PC-3 (cell line): ENCODE measurements around the gene USP4. TPM values are rescaled to one million over a fixed set of nuclear protein-coding genes. Genes with fewer than 3 reads are reported as not detected.

Experiments used
- ATAC-seq: fragments of 200-7000 bp; cut with Tn5 transposase; 2 replicates; pipeline ENCODE4 v1.9.1; 2020; ENCODE audit warnings: mild to moderate bottlenecking, moderate library complexity
- BruUV-seq: library from RNA; stranded (reverse); fragments of 400-500 nt; replicated peaks from 2 replicates; lab custom pipeline; 2021; lab: Mats Ljungman, UMichigan
- CTCF ChIA-PET: fragments of 300-600 bp; sonication (Branson Sonifier 250); formaldehyde crosslinking; loops from one replicate; lab custom pipeline; 2022; ENCODE audit warnings: antibody characterized with exemption; lab: Charles Lee
- POLR2A ChIA-PET: fragments of 300-600 bp; sonication (Branson Sonifier 250); formaldehyde crosslinking; loops from one replicate; lab custom pipeline; 2022; ENCODE audit warnings: antibody characterized with exemption; ENCODE audit not compliant: unreplicated experiment; lab: Charles Lee
- DNase-seq: peaks from one replicate; pipeline ENCODE4 v3.0.0-alpha.2; 2015
- H2AFZ ChIP-seq: fragments of 300-600 bp; sonication (generic); 2 replicates; pipeline ENCODE4 v1.6.0; 2016; ENCODE audit warnings: antibody characterized with exemption, low read length
- H3F3A ChIP-seq: fragments of 300-600 bp; sonication (generic); one replicate; pipeline ENCODE4 v1.6.0; 2017; ENCODE audit warnings: antibody characterized with exemption, low read length, control low read depth, mild to moderate bottlenecking; ENCODE audit not compliant: unreplicated experiment
- H3K27ac ChIP-seq: fragments of 300-600 bp; sonication (generic); 2 replicates; pipeline ENCODE4 v1.5.1; 2016; ENCODE audit warnings: mild to moderate bottlenecking, low read length
- H3K27me3 ChIP-seq: fragments of 300-600 bp; sonication (generic); 2 replicates; pipeline ENCODE4 v1.6.1; 2016; ENCODE audit warnings: low read length, mixed read lengths
- H3K36me3 ChIP-seq: fragments of 300-600 bp; sonication (generic); 2 replicates; pipeline ENCODE4 v1.6.1; 2016; ENCODE audit warnings: low read depth, mixed run types, low read length, mixed read lengths
- H3K4me1 ChIP-seq: fragments of 300-600 bp; sonication (generic); 2 replicates; pipeline ENCODE4 v1.5.1; 2016; ENCODE audit warnings: low read length; ENCODE audit not compliant: insufficient read depth
- H3K4me2 ChIP-seq: fragments of 300-600 bp; sonication (generic); 2 replicates; pipeline ENCODE4 v1.6.0; 2016; ENCODE audit warnings: low read length
- H3K4me3 ChIP-seq: fragments of 300-600 bp; sonication (generic); 2 replicates; pipeline ENCODE4 v1.5.1; 2016; ENCODE audit warnings: mild to moderate bottlenecking, low read length, mixed read lengths
- H3K79me2 ChIP-seq: fragments of 300-600 bp; sonication (generic); 2 replicates; pipeline ENCODE4 v1.6.1; 2017; ENCODE audit warnings: low read length, mixed read lengths
- H3K9ac ChIP-seq: fragments of 300-600 bp; sonication (generic); 2 replicates; pipeline ENCODE4 v1.6.0; 2016; ENCODE audit warnings: mild to moderate bottlenecking, low read length
- H3K9me2 ChIP-seq: fragments of 300-600 bp; sonication (generic); replicated peaks from 2 replicates; pipeline ENCODE4 v1.6.1; 2016; ENCODE audit warnings: mixed run types, low read length, mixed read lengths
- H3K9me3 ChIP-seq: fragments of 300-600 bp; sonication (generic); 2 replicates; pipeline ENCODE4 v1.6.1; 2016; ENCODE audit warnings: low read length, mixed read lengths
- H4K20me1 ChIP-seq: fragments of 300-600 bp; sonication (generic); 2 replicates; pipeline ENCODE4 v1.6.1; 2016; ENCODE audit warnings: low read length, mixed read lengths
- EZH2 ChIP-seq: fragments of 300-600 bp; sonication (generic); IDR thresholded peaks from one replicate; pipeline ENCODE4 v1.6.1; 2017; ENCODE audit warnings: antibody characterized with exemption, mild to moderate bottlenecking, low read length; ENCODE audit not compliant: unreplicated experiment
- EZH2phosphoT487 ChIP-seq: fragments of 300-600 bp; sonication (generic); IDR thresholded peaks from 2 replicates; pipeline ENCODE4 v1.6.1; 2018; ENCODE audit warnings: mild to moderate bottlenecking, antibody characterized with exemption, low read length, borderline replicate concordance
- intact Hi-C: fragments of 100-400 bp; cut with micrococcal nuclease; formaldehyde crosslinking; loops from 2 replicates; pipeline ENCODE4 v1.9.0; 2023
- total RNA-seq: library from RNA; depleted of rRNA; stranded (reverse); fragments of >200 nt; gene quantifications from 2 replicates; pipeline ENCODE4 v1.2.3, GENCODE V29; 2014
- TF ChIP-seq, protein P1 (sequence below): fragments of 300-600 bp; sonication (generic); conservative IDR thresholded peaks from 2 replicates; pipeline ENCODE4 v1.5.1; 2017; ENCODE audit warnings: antibody characterized with exemption, low read depth, mild to moderate bottlenecking, low read length

The USP4 gene
- total RNA-seq, 1 experiment from 2014 or later = 19.9 TPM

DNA sequence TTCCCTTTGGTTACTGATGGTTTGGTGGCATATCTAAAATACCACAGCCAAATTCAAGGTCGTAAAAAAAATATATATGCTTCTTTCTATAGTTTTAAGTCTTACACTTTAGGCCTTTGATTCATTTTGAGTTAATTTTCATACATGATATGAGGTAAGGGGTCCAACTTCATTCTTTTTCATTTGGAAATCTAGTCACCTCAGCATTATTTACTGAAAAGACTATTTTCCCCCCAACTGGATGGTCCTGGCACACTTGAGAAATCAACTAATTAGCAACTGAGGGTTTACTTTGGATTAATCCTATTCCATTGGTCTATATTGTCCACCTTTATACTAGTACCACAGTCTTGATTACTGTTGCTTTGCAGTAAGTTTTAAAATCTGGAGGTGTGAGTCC, 45.8 kb upstream of the USP4 start:
- Histone ChIP-seq H3K27ac (no peak overlapping the region), H3K9ac (no peak overlapping the region), H4K20me1 (peaks cover 58% of the 10 kb centered on the region), H3K4me3 (no peak overlapping the region), H3K79me2 (peaks cover 97% of the 10 kb centered on the region), H3K36me3 (no peaks in the 10 kb centered on the region; the same call in 1 of the 2 replicates), H2AFZ (no peak overlapping the region), H3K27me3 (no peaks in the 10 kb centered on the region), H3K9me3 (no peaks in the 10 kb centered on the region), H3K4me2 (no peak overlapping the region), H3K9me2 (no peaks in the 10 kb centered on the region), H3K4me1 (peaks cover 10% of the 10 kb centered on the region; the same call in 1 of the 2 replicates), H3F3A (no peaks in the 10 kb centered on the region)
- POLR2A ChIA-PET = no interaction called here
- CTCF ChIA-PET = no interaction called here
- intact Hi-C loops = no loop called here
- no peak for DNase-seq
- no TSS peak for BruUV-seq
- TF ChIP-seq, protein P1, sequence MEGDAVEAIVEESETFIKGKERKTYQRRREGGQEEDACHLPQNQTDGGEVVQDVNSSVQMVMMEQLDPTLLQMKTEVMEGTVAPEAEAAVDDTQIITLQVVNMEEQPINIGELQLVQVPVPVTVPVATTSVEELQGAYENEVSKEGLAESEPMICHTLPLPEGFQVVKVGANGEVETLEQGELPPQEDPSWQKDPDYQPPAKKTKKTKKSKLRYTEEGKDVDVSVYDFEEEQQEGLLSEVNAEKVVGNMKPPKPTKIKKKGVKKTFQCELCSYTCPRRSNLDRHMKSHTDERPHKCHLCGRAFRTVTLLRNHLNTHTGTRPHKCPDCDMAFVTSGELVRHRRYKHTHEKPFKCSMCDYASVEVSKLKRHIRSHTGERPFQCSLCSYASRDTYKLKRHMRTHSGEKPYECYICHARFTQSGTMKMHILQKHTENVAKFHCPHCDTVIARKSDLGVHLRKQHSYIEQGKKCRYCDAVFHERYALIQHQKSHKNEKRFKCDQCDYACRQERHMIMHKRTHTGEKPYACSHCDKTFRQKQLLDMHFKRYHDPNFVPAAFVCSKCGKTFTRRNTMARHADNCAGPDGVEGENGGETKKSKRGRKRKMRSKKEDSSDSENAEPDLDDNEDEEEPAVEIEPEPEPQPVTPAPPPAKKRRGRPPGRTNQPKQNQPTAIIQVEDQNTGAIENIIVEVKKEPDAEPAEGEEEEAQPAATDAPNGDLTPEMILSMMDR = no peak
- no peak for TF ChIP-seq EZH2phosphoT487
- no peak for TF ChIP-seq EZH2
- ATAC-seq = no peak

DNA sequence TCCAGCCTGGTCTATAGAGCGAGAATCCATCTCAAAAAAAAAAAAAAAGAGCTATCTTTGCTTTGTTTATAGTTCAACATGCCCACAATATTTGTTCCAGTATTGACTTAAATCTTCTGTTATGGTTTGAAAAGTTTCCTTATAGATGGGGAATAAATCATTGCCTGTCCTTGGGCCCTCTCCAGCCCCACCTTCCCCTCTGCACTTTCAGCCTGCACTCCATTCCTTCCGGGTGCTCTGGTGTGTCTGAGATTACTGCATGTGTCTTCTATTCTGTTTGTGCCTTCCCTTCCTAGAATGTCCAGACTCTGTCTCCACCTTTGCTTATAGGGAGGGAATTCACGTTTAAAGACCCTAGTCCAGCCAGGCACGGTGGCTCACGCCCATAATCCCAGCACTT, 43.5 kb upstream of the USP4 start:
- no peak overlapping the region for H3K4me2 ChIP-seq
- DNase-seq (no peak), ATAC-seq (no peak)
- no peak overlapping the region for H3K9ac ChIP-seq
- CTCF ChIA-PET = interaction anchor here (0.6 kb wide), 1 partner anchor 394 kb away, joined by 4 read pairs; no protein-coding TSS in a partner anchor
- no TSS peak for BruUV-seq
- intact Hi-C loops = no loop called here
- no peak overlapping the region for H2AFZ ChIP-seq
- peaks cover 52% of the 10 kb centered on the region for H4K20me1 ChIP-seq
- TF ChIP-seq EZH2phosphoT487 = no peak
- TF ChIP-seq, protein P1 = no peak
- TF ChIP-seq EZH2 = no peak
- POLR2A ChIA-PET = no interaction called here
- peaks cover 8% of the 10 kb centered on the region for H3K4me1 ChIP-seq
- H3K79me2 ChIP-seq = peaks cover 96% of the 10 kb centered on the region
- no peaks in the 10 kb centered on the region; the same call in 1 of the 2 replicates for H3K36me3 ChIP-seq
- no peaks in the 10 kb centered on the region for H3K9me2 ChIP-seq
- H3K9me3 ChIP-seq = no peaks in the 10 kb centered on the region
- no peak overlapping the region for H3K4me3 ChIP-seq
- no peak overlapping the region for H3K27ac ChIP-seq
- no peaks in the 10 kb centered on the region for H3K27me3 ChIP-seq
- peaks cover 7% of the 10 kb centered on the region for H3F3A ChIP-seq

DNA sequence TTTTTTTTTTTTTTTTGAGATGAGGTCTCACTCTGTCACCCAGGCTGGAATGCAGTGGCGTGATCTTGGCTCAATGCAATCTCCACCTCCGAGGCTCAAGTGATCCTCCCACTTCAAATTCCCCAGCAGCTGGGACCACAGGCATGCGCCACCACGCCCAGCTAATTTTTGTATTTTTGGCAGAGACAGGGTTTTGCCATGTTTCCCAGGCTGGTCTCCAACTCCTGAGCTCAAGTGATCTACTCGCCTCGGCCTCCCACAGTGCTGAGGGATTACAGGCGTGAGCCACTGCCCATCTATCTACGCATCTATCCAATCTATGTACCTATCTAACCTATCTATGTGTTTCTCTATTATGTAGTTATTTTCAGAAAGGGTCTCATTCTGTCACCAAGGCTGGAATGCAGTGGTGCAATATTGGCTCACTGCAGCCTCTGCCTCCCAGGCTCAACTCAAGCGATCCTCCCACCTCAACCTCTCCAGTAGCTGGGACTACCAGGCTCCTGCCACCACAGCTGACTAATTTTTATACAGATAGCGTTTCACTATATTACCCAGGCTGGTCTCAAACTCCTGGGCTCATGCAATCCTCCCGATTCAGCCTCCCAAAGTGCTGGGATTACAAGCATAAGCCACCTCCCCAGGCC, 38.5 kb upstream of the USP4 start:
- Histone ChIP-seq H3K4me2 (peak overlapping the region; percentile 41; the same call in 1 of the 2 replicates), H3K27me3 (no peaks in the 10 kb centered on the region), H3F3A (peaks cover 8% of the 10 kb centered on the region), H4K20me1 (peaks cover 35% of the 10 kb centered on the region), H3K27ac (0 out of 2 replicates have a peak overlapping the region, but pooled peaks have one; percentile 29), H3K4me1 (peaks cover 6% of the 10 kb centered on the region), H2AFZ (no peak overlapping the region), H3K9me2 (no peaks in the 10 kb centered on the region), H3K9me3 (no peaks in the 10 kb centered on the region), H3K79me2 (peaks cover 88% of the 10 kb centered on the region), H3K4me3 (no peak overlapping the region), H3K36me3 (peaks cover 11% of the 10 kb centered on the region), H3K9ac (no peak overlapping the region)
- TF ChIP-seq EZH2 = no peak
- TF ChIP-seq, protein P1 = no peak
- no peak for TF ChIP-seq EZH2phosphoT487
- DNase-seq (peak; percentile 44), ATAC-seq (peak; percentile 63)
- intact Hi-C loops = no loop called here
- no TSS peak for BruUV-seq
- POLR2A ChIA-PET = interaction anchor here (0.6 kb wide), 1 partner anchor 33 kb away, joined by 3 read pairs; the partner anchor contains the start of gene RHOA
- CTCF ChIA-PET = no interaction called here
